NCI-H524 treated with DMSO at 0.1 percent for 48 hours (cell line): ENCODE results near the gene SYNDIG1.

Experiments used
- DNase-seq: peaks from one replicate; lab custom pipeline; 2025; lab: John Stamatoyannopoulos, UW

Gene SYNDIG1

DNA sequence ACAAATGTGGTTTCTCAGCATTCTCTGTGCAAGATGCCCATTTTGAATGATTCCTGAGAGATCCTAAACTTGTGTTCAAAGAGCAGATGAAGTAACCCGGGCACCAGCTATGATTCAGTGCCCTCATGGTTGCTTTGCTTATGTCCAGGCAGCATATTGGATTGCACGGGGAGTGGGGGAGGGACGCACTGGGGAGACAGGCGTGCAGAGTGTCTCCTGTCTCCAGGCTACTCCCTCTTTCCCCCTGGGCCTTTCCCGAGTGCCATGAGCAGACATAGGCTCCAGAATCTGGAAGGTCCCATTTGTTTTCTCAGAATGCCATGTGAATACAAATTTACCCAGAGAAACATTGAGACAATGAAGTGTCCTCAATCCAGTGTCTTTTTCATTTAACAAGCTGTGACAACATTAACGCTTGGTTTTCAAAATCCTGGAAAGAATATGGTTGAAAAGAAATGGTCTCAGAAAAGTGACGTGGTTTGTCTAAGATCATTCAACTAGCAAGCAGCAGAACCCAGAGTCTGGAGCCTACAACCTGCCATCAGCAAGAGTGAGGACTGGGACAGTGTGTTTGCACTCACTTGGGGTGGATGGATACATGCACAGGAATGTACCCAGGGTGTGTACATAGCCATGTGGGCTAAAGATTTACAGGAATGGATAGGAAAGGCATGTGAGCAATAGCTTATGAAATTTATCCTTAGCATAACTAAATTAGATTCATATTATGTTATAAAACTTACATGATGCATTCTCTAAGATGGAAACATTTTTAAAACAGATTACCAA lies 4.2 kb downstream of the SYNDIG1 start:
- DNase-seq, result no peak

DNA sequence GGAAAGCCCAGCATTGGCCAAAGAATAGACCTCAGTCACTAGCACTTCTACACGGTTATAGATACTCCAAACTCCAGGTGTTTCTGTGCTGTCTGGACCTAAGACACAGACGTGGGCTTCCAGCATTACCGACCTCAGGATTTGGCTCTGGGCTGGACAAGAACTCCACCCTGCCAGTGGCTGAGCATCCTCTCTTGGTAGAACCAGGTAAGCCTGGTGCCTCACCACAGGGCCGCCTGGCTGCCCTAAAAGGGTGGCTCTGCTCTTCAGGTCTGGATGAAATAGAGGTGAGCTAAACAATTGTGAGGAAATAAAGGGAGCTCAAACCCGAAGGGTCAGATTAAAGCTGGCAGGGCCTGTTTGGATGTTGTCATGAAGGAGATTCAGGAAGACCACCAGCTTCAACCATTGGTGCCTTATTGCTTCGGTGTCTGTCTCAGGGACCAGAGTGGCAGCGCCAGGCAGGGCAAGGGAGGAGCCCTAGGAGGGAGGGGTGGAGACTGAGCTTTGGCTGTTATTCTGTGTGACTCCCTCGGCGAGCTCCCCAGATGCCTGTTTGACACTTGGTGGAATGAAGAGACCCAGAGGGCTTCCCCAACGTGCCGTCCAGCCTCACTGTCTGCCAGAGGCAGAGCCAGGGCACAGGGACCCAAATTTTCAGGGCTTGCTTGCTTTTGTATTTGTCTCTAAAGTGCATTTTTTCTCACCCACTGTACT lies 8.6 kb downstream of the SYNDIG1 start:
- DNase-seq, result no peak

- no peak for DNase-seq
Observed at GRCh38 chr20:24478584-24478983, 9.2 kb downstream of the SYNDIG1 start.

DNA sequence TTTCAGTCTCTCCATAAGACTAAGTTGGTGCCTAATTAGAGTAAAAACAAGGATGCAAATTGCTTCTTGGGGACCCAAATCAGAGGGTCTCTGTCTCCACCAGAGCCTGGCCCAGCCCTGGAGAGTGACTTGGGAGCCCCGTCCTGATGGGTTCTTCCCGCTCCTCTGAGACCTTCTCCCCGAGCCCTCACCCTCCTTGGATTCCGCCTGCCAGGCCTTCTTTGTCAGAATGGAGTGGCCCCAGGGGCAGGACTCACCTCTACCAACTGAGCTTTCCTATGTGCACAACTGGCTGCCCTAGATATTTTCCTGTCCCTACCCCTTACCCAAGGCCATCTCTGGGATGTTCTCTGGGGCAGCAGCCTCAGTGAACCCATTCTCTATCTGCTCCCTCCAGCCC lies 9.7 kb downstream of the SYNDIG1 start:
- no peak for DNase-seq

DNA sequence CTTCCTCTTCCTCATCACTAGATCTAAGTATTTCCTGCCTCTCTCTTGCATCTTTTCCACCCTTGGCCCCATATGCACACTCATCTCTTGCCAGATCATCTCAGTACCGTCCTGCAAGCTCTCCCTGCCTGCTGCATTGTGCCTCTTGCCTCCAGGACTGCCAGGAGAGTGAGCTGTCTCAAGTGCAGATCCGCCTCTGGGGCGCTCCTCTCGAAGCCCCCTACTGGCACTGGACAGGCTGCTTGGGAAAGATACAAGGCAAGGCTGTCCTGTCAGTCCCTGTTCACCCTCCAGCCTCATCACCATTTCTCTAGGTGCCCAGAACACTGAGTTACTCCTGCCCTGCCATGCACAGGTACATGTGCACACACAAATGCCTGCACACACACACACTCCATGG lies 10.2 kb downstream of the SYNDIG1 start:
- no peak for DNase-seq

- no peak for DNase-seq
Observed at GRCh38 chr20:24480509-24480908, 11.1 kb downstream of the SYNDIG1 start.

- DNase-seq, result no peak
Observed at GRCh38 chr20:24481173-24481572, 11.7 kb downstream of the SYNDIG1 start.

- no peak for DNase-seq
Observed at GRCh38 chr20:24483435-24484080, 14.1 kb downstream of the SYNDIG1 start.

- DNase-seq, result no peak
Observed at GRCh38 chr20:24484081-24484450, 14.6 kb downstream of the SYNDIG1 start.

DNA sequence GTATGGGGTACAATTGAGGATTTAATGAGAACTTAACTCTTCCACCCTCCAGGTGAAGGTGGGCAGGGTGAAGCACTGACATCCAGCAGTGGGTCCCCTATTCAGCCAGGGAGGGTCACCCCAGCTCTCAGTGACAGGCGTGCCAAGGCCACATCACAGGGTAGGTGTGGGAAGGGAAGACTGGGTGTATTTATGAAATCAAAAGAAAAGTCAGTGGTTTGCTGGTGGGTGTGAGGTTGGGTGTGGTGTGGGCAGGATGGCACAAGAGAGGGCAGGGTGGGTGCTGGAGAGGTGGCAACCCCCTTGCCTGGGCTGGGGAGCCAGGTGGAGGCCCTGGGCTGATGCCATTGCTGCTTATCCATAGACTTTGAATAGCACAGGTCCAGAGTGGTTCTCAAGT lies 16.6 kb downstream of the SYNDIG1 start:
- no peak for DNase-seq

DNA sequence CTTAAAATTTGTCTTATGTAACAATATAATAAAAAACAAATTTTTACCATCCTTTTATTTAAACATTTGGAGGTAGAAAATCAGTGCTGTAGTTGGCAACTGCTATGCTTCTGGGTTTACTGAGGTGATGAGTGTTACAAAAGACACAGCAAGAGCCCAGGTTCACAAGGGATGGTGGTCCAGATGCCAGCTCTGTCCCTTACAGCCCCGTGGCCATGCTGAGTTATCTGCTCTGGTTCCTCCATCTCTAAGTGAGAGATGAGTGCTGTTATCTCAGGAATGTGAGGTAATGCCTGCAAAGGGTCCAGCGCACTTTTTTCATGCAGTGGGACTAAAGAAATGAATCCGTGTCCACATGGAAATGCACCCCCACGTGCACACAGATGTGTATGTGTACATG lies 17.8 kb downstream of the SYNDIG1 start:
- DNase-seq, result no peak

DNA sequence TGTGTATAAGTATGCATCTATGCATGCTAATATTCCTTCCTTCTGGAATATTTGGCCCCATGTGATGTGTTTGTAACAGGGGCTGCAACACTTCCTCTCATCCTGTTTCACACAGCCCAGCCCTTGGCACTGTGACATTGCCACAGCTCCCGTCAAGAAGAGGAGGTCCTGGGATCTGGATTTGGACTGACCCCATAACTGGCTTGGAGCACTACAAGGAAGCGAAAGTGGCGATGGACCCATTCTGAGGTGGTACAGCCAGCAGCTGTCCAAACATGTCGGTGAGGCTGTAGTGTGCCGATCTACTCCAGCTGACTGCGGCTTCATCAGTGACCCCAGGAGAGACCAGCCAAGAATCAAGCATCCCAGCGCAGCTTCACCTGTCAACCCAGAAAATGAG lies 18.2 kb downstream of the SYNDIG1 start:
- DNase-seq, result no peak

GRCh38 chr20:24488064-24488799 lies 18.8 kb downstream of the SYNDIG1 start:
- DNase-seq, result no peak

GRCh38 chr20:24488800-24489175 lies 19.4 kb downstream of the SYNDIG1 start:
- DNase-seq, result no peak

GRCh38 chr20:24489193-24489592 lies 19.8 kb downstream of the SYNDIG1 start:
- no peak for DNase-seq

DNA sequence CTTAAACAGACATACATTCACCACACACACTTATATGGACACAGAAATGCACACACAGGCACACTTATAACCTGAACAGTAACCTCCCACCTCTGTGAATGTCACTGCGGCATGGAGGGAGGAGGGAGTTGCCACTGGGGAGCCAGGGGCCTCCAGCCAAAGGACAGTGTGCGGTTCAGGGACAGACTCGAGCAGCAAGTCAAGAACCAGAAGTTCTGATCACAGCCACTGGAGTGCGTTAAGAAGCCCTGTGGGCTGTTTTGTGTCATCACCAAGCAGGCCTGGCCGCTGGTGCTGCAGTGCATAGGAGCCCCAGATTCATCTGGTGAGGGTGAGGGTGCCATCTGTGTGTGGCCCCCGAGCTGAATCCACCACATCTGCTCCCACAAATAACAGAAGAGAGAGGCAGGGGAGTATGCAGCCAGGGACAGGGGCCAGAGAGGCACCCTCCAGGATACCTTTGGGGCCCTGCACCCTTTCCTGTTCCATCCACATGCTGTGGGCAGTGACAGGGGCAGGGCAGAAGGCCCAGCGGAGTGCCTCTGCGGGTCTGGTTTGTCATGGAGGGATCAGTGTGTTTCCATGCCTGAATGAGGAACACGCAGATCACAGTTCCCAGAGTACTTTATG lies 20.3 kb downstream of the SYNDIG1 start:
- no peak for DNase-seq

DNA sequence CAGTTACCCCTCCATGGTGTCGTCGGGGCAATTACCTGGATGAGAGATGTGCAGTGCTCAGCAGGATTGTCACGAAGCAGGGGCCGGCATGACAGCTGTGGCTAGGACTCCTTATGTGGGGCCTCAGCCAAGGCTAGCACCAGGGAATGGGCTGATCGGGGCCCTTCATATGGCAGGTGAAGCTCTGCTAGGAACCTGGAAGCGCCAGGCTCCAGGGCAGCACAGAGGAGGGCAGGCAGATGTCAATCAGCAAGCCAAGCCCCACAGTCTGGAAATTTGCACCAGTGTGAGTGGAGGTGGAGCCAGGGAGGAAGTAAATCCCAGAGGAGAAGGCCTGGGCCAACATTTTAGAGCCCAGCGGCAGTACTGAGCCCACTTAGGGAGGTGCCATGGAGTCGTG lies 21.2 kb downstream of the SYNDIG1 start:
- no peak for DNase-seq

DNA sequence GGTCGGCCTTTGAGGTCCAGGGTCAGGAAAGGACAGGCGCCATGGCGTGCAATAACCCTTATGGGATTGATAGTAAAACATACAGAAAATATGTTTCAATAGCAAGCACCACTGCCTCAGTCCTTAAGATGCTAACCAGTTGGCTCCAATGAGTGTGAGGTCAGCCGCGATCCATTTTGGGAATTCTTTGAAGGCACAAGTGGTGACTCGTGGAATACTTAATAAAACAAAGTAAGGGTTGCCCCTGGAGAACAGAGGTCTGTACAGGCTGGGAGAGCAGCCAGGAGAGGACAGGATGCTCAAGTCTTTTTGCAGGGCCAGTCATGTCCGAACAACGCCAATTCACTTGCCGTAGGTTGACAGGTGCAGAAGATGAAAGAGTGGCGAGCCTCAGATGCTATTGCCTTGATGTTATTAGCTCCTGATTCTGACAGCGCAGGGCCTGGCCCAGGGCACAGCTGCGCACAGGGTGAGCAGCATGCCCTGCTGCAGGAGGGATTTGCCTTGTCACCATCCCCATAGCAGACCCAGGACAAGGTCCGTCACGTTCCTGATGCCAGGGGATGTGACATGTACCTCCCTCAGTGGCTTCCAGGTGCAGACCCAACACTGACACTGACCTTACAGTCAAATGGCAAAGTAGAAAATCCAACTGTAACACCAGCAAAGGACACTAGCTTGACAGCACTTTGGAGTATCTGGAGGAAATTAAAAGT lies 21.8 kb downstream of the SYNDIG1 start:
- no peak for DNase-seq

DNA sequence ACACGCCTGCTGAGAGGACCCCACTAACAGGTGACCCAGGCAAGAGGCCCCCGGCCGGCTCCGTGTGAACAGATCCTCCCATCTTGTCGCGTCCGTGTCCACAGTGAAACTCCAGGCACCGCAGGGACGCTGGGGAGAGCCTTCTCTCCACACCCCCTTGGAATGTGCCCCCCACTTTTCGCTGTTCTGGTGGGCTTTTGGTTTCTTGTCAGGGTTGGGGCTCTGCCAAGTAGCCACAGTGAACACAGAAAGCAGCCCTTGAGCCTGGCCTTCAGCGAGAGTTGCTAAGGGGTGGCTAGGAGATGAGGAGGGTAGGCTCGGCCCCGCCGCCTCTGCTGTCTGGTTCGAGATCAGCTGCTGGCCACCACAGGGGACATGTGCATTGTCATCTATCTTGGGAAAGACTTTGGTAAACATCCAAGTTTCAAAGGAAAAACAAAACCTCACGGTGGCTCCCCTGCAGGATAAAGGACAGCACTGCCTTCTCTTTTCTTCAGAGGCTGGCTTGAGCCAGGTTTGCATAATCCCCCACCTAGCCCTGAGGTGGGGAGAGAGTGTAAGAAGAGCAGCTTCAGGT lies 22.7 kb downstream of the SYNDIG1 start:
- DNase-seq, result no peak

GRCh38 chr20:24492698-24493097 lies 23.3 kb downstream of the SYNDIG1 start:
- DNase-seq, result no peak

- DNase-seq, result no peak
Observed at GRCh38 chr20:24493181-24493580, 23.8 kb downstream of the SYNDIG1 start.
